Neutrophil (primary cell): ENCODE measurements around the gene PROSER3.
A peak's percentile ranks its signal among the peaks of the same experiment; 100 is the strongest.

Experiments
- H3K27ac ChIP-seq: fragments of 200-600 bp; sonication (generic); 2 replicates; pipeline ENCODE4 v1.5.1; 2016; ENCODE audit warnings: mild to moderate bottlenecking, moderate library complexity
- H3K27me3 ChIP-seq: fragments of 200-600 bp; sonication (generic); 2 replicates; pipeline ENCODE4 v1.6.0; 2016; ENCODE audit warnings: mild to moderate bottlenecking
- H3K36me3 ChIP-seq: fragments of 200-600 bp; sonication (generic); 2 replicates; pipeline ENCODE4 v1.5.1; 2017
- H3K4me1 ChIP-seq, 2 experiments: fragments of 200-600 bp in 1 of 2; sonication (generic) in 1 of 2; 1 replicate in 1 of 2; 2 replicates in 1 of 2; pipeline versions ENCODE4 v1.5.1 to v1.6.1; 2013 to 2016; ENCODE audit warnings: low read depth in 1 of 2, low read length in 1 of 2, mild to moderate bottlenecking in 1 of 2, moderate library complexity in 1 of 2; ENCODE audit not compliant: control insufficient read depth in 1 of 2, insufficient read depth in 1 of 2
- H3K4me3 ChIP-seq, 2 experiments: fragments of 200-600 bp in 1 of 2; sonication (generic) in 1 of 2; 1 replicate in 1 of 2; 2 replicates in 1 of 2; pipeline ENCODE4 v1.5.1; 2013 to 2016; ENCODE audit warnings: low read depth in 1 of 2, low read length in 1 of 2, mild to moderate bottlenecking in 1 of 2, moderate library complexity in 1 of 2
- H3K9me3 ChIP-seq: fragments of 200-600 bp; sonication (generic); 2 replicates; pipeline ENCODE4 v1.5.1; 2016
- TF ChIP-seq, protein P1 (sequence below): fragments of 200-600 bp; sonication (generic); IDR thresholded peaks from 2 replicates; pipeline ENCODE4 v1.5.1; 2016; ENCODE audit warnings: antibody characterized with exemption

The PROSER3 gene

DNA sequence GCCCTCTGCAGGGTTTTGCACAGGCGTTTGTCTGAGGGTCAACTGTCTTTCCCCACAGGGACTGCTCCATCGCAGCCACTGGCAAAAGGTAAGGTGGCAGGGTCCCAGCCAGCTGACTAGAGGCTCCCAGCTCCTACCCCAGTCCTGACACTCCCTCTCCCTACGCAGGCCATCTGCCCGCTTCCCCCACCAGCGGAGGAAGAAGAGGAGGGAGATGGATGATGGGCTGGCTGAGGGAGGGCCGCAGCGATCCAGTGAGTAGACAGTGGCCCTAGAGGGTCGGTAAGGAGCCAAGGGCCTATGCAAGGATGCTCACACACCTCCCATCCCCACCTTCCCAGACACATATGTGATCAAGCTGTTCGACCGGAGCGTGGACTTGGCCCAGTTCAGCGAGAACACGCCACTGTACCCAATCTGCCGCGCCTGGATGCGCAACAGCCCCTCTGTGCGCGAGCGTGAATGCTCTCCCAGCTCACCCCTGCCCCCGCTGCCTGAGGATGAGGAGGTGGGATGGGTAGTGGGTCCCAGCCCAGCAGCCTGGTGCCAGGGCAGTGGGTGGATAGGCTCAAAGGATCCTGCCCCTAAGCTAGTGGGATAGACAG, 5.1 kb upstream of the PROSER3 start:
- H3K4me3 ChIP-seq, result no peak overlapping the region
- no peaks in the 10 kb centered on the region for H3K9me3 ChIP-seq
- H3K4me1 ChIP-seq, result peaks cover 38 to 43% of the 10 kb centered on the region in 2 experiments
- peaks cover 41% of the 10 kb centered on the region for H3K36me3 ChIP-seq
- H3K27me3 ChIP-seq, result peaks cover 33% of the 10 kb centered on the region
- TF ChIP-seq, protein P1, sequence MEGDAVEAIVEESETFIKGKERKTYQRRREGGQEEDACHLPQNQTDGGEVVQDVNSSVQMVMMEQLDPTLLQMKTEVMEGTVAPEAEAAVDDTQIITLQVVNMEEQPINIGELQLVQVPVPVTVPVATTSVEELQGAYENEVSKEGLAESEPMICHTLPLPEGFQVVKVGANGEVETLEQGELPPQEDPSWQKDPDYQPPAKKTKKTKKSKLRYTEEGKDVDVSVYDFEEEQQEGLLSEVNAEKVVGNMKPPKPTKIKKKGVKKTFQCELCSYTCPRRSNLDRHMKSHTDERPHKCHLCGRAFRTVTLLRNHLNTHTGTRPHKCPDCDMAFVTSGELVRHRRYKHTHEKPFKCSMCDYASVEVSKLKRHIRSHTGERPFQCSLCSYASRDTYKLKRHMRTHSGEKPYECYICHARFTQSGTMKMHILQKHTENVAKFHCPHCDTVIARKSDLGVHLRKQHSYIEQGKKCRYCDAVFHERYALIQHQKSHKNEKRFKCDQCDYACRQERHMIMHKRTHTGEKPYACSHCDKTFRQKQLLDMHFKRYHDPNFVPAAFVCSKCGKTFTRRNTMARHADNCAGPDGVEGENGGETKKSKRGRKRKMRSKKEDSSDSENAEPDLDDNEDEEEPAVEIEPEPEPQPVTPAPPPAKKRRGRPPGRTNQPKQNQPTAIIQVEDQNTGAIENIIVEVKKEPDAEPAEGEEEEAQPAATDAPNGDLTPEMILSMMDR, result no peak
- H3K27ac ChIP-seq, result no peak overlapping the region

DNA sequence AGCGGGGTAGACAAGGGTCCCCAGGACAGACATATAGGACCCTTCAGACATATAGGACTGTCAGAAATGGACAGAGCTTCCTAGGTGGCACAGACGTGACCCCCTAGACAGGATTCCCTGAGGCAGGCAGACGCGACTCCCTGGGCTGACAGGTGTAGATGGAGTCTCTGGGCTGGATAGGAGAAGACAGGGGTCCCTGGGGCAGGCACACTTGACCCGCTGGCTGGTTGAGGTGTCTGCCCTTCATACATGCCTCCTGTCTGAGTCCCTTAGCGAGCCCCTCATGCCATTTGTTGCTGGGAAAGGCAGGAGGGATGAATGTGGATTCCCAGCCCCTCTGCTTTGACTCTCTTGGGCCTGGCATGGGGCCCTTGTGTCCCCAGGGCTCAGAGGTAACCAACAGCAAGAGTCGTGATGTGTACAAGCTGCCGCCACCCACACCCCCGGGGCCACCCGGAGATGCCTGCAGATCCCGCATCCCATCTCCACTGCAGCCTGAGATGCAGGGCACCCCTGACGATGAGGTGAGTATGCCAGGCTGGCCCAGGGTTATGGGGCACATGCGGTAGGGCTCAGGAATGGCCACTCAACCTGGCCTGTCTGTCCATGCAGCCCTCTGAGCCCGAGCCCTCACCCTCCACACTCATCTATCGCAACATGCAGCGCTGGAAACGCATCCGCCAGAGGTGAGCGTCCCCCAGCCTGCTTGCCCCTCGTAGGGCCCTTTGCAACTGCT, 4.2 kb upstream of the PROSER3 start:
- TF ChIP-seq, protein P1, result no peak
- H3K27me3 ChIP-seq, result peaks cover 33% of the 10 kb centered on the region
- peaks cover 41% of the 10 kb centered on the region for H3K36me3 ChIP-seq
- H3K27ac ChIP-seq, result no peak overlapping the region
- H3K9me3 ChIP-seq, result no peaks in the 10 kb centered on the region
- peaks cover 37 to 41% of the 10 kb centered on the region in 2 experiments for H3K4me1 ChIP-seq
- H3K4me3 ChIP-seq, result no peak overlapping the region

DNA sequence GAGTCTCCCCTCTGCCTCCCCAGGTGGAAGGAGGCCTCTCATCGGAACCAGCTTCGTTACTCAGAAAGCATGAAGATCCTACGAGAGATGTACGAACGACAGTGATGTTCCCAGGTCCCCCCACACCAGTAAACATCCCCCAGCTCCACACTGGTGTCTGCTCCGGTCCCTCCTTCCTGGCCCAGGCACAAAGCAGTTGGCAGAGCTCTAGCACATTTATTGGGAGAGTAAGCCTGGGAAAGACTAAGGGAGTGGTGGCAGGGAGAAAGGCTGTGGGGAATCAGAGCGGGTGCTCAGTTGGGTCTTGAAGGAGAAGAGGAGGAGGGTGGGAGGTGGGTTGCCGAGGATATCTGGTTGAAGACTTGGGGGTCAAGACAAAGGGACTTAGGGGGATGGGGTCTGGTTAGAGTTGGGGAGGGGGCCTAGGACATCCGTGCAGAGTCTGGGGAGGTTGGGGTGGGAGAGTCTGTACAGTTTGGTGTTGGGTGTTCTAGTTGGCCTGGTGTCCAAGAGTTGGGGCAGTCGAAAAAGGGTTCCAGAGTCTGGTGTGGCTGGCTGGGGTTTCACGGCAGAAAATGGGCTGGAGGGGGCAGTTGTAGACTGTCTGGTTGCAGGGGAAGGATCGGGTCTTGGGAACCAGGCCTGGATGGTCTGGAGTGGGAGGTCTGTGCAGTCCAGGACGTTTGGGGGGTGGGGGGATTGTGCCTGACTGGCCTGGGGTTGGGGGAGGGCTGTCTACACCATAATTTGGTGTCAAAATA, 3.4 kb upstream of the PROSER3 start:
- no peak overlapping the region for H3K4me3 ChIP-seq
- no peak overlapping the region for H3K27ac ChIP-seq
- TF ChIP-seq, protein P1, result no peak
- no peaks in the 10 kb centered on the region for H3K9me3 ChIP-seq
- H3K36me3 ChIP-seq, result peaks cover 41% of the 10 kb centered on the region
- H3K27me3 ChIP-seq, result peaks cover 33% of the 10 kb centered on the region
- H3K4me1 ChIP-seq, result peaks cover 33 to 36% of the 10 kb centered on the region in 2 experiments

DNA sequence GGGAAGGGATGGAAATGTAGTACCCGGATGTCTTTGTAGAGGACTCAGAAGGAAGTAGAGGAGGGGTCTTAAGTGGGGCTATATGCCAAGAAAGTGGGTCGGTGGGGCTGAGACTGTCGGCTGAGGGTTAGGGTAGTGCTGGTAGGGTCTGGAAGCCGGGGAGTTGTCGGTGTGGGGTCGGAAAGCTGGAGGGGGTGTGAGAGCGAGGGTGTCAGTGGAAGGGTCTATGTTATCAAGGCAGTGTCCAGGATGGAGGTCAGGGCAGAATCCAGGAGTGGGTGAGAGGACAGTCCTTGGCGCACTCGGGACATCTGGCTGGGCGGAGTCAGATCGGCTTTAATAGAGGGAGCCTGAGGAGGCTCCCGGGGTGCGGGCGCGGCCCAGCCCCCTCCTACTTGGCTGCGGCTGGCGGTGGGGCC, 2.8 kb upstream of the PROSER3 start:
- no peak overlapping the region for H3K27ac ChIP-seq
- H3K4me1 ChIP-seq, result peaks cover 33 to 36% of the 10 kb centered on the region in 2 experiments
- H3K36me3 ChIP-seq, result peaks cover 41% of the 10 kb centered on the region
- no peaks in the 10 kb centered on the region for H3K9me3 ChIP-seq
- TF ChIP-seq, protein P1, result no peak
- H3K27me3 ChIP-seq, result peaks cover 33% of the 10 kb centered on the region
- H3K4me3 ChIP-seq, result peak overlapping the region in 1 of 2 experiments; percentile 4

DNA sequence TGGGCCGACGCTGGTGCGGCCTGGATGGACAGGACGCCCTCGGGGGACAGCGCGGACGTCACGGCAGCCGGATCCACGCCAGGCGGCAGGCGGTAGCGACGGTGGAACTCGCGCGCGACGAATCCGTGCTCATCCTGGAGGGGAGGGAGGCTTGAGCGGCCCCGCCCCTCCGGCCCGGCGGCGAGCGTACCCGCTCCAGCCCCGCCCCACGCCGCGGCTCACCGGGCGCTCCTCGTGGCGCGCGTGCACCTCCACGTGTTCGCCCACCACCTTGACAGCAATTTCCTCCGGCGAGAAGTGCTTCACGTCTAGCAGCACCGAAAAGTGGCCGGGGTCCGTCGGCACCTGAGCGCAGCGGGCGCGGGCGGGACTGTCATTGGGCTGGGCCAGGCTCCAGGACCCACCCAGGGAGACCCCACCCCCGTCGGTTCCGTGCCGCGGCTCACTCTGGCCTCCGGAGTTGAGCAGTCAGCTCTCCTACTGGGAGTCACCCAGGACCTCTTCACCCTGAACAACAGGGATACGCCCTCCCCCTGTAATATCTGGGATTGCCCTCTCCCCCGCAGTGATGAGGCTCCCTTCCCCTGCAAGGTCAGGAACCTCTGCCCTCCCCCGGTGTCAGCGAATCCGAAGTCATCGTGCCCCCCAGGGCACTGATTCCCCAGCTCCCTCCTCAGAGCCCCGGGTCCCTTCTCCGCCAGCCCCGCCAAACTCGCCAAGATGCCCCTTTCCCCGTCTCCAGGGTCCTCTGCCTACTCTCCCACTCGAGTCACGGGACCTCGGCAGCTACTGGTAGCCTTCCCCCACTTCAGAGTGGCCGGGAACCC, 2.2 kb upstream of the PROSER3 start:
- Histone ChIP-seq H3K4me3 (peak overlapping the region in 1 of 2 experiments; percentile 4), H3K9me3 (no peaks in the 10 kb centered on the region), H3K27me3 (peaks cover 33% of the 10 kb centered on the region), H3K27ac (no peak overlapping the region), H3K36me3 (peaks cover 42% of the 10 kb centered on the region), H3K4me1 (peaks cover 33 to 36% of the 10 kb centered on the region in 2 experiments)
- TF ChIP-seq, protein P1, result no peak
